ENCODE results near the gene OBP2A. TPM values are rescaled to one million over a fixed set of nuclear protein-coding genes. Genes with fewer than 3 reads are reported as not detected.

Gene OBP2A
- total RNA-seq, 1 experiment from 2014 or later = not detected

DNA sequence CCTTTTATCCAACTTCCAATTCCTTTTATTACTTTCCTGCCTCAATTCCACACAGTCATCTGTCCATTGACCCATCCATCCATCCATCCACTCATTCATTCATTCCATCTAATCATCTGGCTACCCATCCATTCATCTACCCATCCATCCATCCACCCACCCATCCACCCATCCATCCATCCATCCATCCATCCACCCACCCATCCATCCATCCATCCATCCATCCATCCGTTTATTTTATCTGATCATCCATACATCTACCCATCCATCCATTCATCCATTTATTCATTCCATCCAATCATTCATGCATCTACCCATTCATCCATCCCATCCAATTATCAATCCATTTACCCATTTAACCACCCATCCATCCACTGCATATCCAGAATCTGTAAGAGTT, 27.2 kb downstream of the OBP2A start:
- Histone ChIP-seq H3K27me3 (ENCODE audit: insufficient read depth, low read length) (no peaks in the 10 kb centered on the region), H2AFZ (ENCODE audit: low read length) (no peak overlapping the region), H4K91ac (ENCODE audit: insufficient read length, low read depth, low read length) (no peak overlapping the region), H3K9ac (ENCODE audit: extremely low read depth, insufficient read length, low read length) (no peak overlapping the region), H2BK120ac (ENCODE audit: low read depth, low read length, poor library complexity, severe bottlenecking) (no peak overlapping the region), H3K4me1 (ENCODE audit: insufficient read depth, low read length) (no peaks in the 10 kb centered on the region; the same call in 1 of the 2 replicates), H4K8ac (replicated peaks; ENCODE audit: insufficient read length, low read depth, low read length) (no peak overlapping the region), H3K79me1 (ENCODE audit: insufficient read depth, low read depth, low read length, poor library complexity, severe bottlenecking) (no peaks in the 10 kb centered on the region), H4K5ac (ENCODE audit: insufficient read length, low read depth, low read length) (no peak overlapping the region), H3K14ac (ENCODE audit: insufficient read depth, low read length) (no peak overlapping the region), H3K4ac (ENCODE audit: low read depth, low read length) (no peak overlapping the region), H2BK15ac (ENCODE audit: low read depth, low read length) (no peak overlapping the region), H2AK5ac (ENCODE audit: insufficient read length, low read length) (no peak overlapping the region), H4K20me1 (ENCODE audit: control insufficient read depth, insufficient read depth, insufficient read length) (no peaks in the 10 kb centered on the region), H3K56ac (ENCODE audit: insufficient read length, low read depth, low read length) (no peak overlapping the region), H3K18ac (ENCODE audit: insufficient read length, low read depth, low read length) (no peak overlapping the region), H2BK12ac (ENCODE audit: insufficient read length, low read depth, low read length) (no peak overlapping the region), H2BK5ac (ENCODE audit: insufficient read length, low read length) (no peak overlapping the region), H3T11ph (ENCODE audit: low read length) (no peak overlapping the region), H3K23me2 (ENCODE audit: insufficient read length, low read depth, low read length, poor library complexity, severe bottlenecking) (no peaks in the 10 kb centered on the region), H3K4me2 (ENCODE audit: insufficient read depth, insufficient read length, low read length) (no peak overlapping the region), H3K79me2 (ENCODE audit: insufficient read depth, low read length) (no peaks in the 10 kb centered on the region), H3K9me3 (ENCODE audit: control insufficient read depth, low read depth, low read length) (no peaks in the 10 kb centered on the region), H2BK20ac (ENCODE audit: low read depth, low read length, poor library complexity, severe bottlenecking) (no peak overlapping the region), H3K23ac (ENCODE audit: insufficient read length, low read depth, low read length) (no peak overlapping the region), H3K27ac (ENCODE audit: insufficient read length, low read depth, low read length) (no peak overlapping the region)
- no peak overlapping the region for H3K27ac Mint-ChIP-seq
- peaks cover 5 to 7% of the 10 kb centered on the region in 2 experiments for H3K4me1 Mint-ChIP-seq
- DNase-seq = no peak
- H3K27me3 Mint-ChIP-seq (ENCODE audit: low read depth) = peaks cover 3% of the 10 kb centered on the region; the same call in 1 of the 2 replicates
- H3K36me3 Mint-ChIP-seq (ENCODE audit: insufficient read depth in 1 of 3, low read depth in 3 of 3) = peaks cover 8% of the 10 kb centered on the region in 3 experiments; a peak in 6 of 7 replicates
- WGBS (ENCODE audit: extremely low coverage, insufficient read length, low lambda C conversion rate) = no CpG with 5 or more reads among the region's 1 CpG
- H3K9me3 Mint-ChIP-seq = peaks cover 9 to 12% of the 10 kb centered on the region in 2 experiments
- no peak overlapping the region for H3K4me3 Mint-ChIP-seq
- TF ChIP-seq, protein P1, sequence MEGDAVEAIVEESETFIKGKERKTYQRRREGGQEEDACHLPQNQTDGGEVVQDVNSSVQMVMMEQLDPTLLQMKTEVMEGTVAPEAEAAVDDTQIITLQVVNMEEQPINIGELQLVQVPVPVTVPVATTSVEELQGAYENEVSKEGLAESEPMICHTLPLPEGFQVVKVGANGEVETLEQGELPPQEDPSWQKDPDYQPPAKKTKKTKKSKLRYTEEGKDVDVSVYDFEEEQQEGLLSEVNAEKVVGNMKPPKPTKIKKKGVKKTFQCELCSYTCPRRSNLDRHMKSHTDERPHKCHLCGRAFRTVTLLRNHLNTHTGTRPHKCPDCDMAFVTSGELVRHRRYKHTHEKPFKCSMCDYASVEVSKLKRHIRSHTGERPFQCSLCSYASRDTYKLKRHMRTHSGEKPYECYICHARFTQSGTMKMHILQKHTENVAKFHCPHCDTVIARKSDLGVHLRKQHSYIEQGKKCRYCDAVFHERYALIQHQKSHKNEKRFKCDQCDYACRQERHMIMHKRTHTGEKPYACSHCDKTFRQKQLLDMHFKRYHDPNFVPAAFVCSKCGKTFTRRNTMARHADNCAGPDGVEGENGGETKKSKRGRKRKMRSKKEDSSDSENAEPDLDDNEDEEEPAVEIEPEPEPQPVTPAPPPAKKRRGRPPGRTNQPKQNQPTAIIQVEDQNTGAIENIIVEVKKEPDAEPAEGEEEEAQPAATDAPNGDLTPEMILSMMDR (conservative IDR thresholded peaks at IDR 0.05) = no peak
